Measurements from ENCODE around the gene IL22RA2. TPM values are rescaled to one million over a fixed set of nuclear protein-coding genes. Genes with fewer than 3 reads are reported as not detected.

The IL22RA2 gene
- total and polyA plus RNA-seq, 2 of the 13 experiments (the other 11 are each of a cell fraction or from before 2014, with no cell fraction given) = not detected

GRCh38 chr6:137122612-137123011 is 50.8 kb downstream of the IL22RA2 start:
- intact Hi-C loops (cut with micrococcal nuclease; ENCODE audit: unreplicated experiment) = no loop called here
- BruUV-seq (replicated peaks) = no TSS peak

More at GRCh38 chr6:137122612-137123011, 50.8 kb downstream of the IL22RA2 start:
- Histone ChIP-seq H4K20me1 (ENCODE audit: insufficient read depth, low read length) (no peaks in the 10 kb centered on the region), H3K27me3 (ENCODE audit: control insufficient read depth in 1 of 2, insufficient read depth in 2 of 2, low read length in 2 of 2) (no peaks in the 10 kb centered on the region), H3K4me2 (ENCODE audit: low read depth, low read length) (no peak overlapping the region), H3K4me1 (ENCODE audit: insufficient read depth, low read length) (no peaks in the 10 kb centered on the region), H3K36me3 (replicated peaks in 1 of 2; ENCODE audit: control insufficient read depth in 1 of 2, insufficient read depth in 2 of 2, low read length in 2 of 2) (no peaks in the 10 kb centered on the region), H3K9ac (ENCODE audit: insufficient read depth, low read depth, low read length) (no peak overlapping the region), H3K4me3 (replicated peaks in 1 of 3; ENCODE audit: insufficient read depth in 1 of 3, low read depth in 2 of 3, low read length in 3 of 3) (no peak overlapping the region), H3K79me2 (ENCODE audit: insufficient read depth, low read length) (no peaks in the 10 kb centered on the region), H3K27ac (ENCODE audit: extremely low read length, insufficient read depth, low read length) (no peak overlapping the region), H3K9me3 (ENCODE audit: low read length) (peaks cover 16% of the 10 kb centered on the region), H2AFZ (ENCODE audit: low read length) (no peak overlapping the region)
- POLR2A ChIA-PET = no interaction called here
- DNase-seq (ENCODE audit: low spot score) (no peak), FAIRE-seq (no peak), ATAC-seq (no peak)
- 19% methylated on average over 4 of the region's 4 CpGs for WGBS (ENCODE audit: low lambda C conversion rate)
- in situ Hi-C loops (cut with HindIII; ENCODE audit: extremely low pct_ligation_motif_present, low pct_unique_long_range_greater_than_20kb) = no loop called here
- CTCF ChIA-PET (ENCODE audit: low intra/inter-chr PET ratio, low total read pairs) = no interaction called here
- no peak for TF ChIP-seq NFE2 (CRISPR knock-in tag; IDR thresholded peaks at IDR 0.05)
- TF ChIP-seq ZSCAN20 (CRISPR knock-in tag; IDR thresholded peaks at IDR 0.05; ENCODE audit: borderline replicate concordance) = no peak
- TF ChIP-seq ZNF891 (CRISPR knock-in tag; IDR thresholded peaks at IDR 0.05) = no peak
- no peak for TF ChIP-seq PHB2 (IDR thresholded peaks at IDR 0.05; ENCODE audit: partially characterized antibody)
- TF ChIP-seq POGZ (CRISPR knock-in tag; IDR thresholded peaks at IDR 0.05) = no peak
- TF ChIP-seq NFIC (IDR thresholded peaks at IDR 0.05; ENCODE audit: low read length) = no peak
- TF ChIP-seq ZHX1 (CRISPR knock-in tag; IDR thresholded peaks at IDR 0.05; ENCODE audit: low read depth) = no peak
- TF ChIP-seq ZNF484 (CRISPR knock-in tag; IDR thresholded peaks at IDR 0.05; ENCODE audit: borderline replicate concordance, low read depth) = no peak
- no peak for TF ChIP-seq RELA (CRISPR knock-in tag; IDR thresholded peaks at IDR 0.05)
- TF ChIP-seq, protein P1, sequence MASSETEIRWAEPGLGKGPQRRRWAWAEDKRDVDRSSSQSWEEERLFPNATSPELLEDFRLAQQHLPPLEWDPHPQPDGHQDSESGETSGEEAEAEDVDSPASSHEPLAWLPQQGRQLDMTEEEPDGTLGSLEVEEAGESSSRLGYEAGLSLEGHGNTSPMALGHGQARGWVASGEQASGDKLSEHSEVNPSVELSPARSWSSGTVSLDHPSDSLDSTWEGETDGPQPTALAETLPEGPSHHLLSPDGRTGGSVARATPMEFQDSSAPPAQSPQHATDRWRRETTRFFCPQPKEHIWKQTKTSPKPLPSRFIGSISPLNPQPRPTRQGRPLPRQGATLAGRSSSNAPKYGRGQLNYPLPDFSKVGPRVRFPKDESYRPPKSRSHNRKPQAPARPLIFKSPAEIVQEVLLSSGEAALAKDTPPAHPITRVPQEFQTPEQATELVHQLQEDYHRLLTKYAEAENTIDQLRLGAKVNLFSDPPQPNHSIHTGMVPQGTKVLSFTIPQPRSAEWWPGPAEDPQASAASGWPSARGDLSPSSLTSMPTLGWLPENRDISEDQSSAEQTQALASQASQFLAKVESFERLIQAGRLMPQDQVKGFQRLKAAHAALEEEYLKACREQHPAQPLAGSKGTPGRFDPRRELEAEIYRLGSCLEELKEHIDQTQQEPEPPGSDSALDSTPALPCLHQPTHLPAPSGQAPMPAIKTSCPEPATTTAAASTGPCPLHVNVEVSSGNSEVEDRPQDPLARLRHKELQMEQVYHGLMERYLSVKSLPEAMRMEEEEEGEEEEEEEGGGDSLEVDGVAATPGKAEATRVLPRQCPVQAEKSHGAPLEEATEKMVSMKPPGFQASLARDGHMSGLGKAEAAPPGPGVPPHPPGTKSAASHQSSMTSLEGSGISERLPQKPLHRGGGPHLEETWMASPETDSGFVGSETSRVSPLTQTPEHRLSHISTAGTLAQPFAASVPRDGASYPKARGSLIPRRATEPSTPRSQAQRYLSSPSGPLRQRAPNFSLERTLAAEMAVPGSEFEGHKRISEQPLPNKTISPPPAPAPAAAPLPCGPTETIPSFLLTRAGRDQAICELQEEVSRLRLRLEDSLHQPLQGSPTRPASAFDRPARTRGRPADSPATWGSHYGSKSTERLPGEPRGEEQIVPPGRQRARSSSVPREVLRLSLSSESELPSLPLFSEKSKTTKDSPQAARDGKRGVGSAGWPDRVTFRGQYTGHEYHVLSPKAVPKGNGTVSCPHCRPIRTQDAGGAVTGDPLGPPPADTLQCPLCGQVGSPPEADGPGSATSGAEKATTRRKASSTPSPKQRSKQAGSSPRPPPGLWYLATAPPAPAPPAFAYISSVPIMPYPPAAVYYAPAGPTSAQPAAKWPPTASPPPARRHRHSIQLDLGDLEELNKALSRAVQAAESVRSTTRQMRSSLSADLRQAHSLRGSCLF (CRISPR knock-in tag; IDR thresholded peaks at IDR 0.05; ENCODE audit: borderline replicate concordance) = no peak
- no peak for TF ChIP-seq POLR2AphosphoS5 (IDR thresholded peaks at IDR 0.05; ENCODE audit: low read depth, low read length)

Data from HepG2 (cell line).